HG03066 (cell line): ENCODE measurements around the gene SLC22A1.
"Not testable (repeated sequence)": the region's sequence is repeated elsewhere in the genome, so short reads cannot be mapped to it uniquely, and the experiment has no call there.

Source experiments
- ATAC-seq: cut with Tn5 transposase; IDR thresholded peaks from one replicate; pipeline ENCODE4 v1.9.1; 2021; ENCODE audit warnings: low read depth; ENCODE audit not compliant: unreplicated experiment

Gene SLC22A1

DNA sequence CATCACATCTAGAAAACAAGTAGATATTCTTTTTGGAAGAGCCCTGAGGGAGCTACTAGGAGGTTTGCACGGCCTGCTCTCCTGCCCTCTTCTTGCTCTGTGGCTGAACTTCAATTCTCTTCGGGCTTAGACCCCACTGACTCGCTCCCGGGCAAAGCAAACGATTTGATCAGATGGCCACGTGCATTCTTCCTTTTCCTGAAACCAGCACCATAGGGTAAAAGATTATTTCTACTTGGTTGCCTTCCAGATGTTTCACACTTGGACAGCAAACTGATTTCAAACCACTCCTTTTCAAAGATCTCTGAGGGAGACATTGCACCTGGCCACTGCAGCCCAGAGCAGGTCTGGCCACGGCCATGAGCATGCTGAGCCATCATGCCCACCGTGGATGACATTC is at the start of gene SLC22A1:
Gene SLC22A1 (plus strand): TSS at position 258 of the 400 bp plus-strand sequence. CDS start 121 bp downstream, at position 379.
- ATAC-seq, result no peak

DNA sequence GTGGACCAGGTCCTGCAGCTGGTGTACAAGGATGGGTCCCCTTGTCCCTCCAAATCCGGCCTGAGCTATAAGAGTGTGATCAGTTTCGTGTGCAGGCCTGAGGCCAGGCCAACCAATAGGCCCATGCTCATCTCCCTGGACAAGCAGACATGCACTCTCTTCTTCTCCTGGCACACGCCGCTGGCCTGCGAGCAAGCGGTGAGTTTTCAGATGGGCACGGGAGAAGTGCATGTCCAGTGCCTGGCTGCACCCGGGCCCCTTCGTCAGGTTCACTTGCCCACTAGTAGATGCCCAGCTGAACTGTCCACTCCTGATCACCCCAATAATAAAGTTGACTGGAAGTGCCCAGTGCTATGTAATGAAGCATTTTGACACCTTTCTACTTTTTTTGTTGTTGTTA is 48.3 kb upstream of the SLC22A1 start:
- ATAC-seq, result no peak

DNA sequence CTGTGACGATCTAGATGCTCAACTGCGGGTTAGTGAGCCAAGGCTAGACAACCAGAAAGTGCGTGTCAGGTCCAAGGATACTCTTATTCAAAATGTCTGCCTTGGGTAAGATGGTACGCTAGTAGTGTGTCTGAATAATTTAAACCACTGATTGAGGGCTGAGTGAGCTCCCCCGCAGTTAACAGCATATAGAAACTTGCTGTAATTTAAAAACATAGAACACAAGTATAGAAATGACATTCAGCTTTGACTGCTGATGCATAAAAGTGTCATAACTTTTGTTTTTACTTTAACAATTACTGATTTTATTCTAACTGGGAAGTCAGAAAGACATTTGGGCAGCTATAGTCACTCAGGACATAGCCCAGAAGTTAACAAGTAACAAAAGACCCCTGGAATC is 45.6 kb upstream of the SLC22A1 start:
- ATAC-seq, result no peak

DNA sequence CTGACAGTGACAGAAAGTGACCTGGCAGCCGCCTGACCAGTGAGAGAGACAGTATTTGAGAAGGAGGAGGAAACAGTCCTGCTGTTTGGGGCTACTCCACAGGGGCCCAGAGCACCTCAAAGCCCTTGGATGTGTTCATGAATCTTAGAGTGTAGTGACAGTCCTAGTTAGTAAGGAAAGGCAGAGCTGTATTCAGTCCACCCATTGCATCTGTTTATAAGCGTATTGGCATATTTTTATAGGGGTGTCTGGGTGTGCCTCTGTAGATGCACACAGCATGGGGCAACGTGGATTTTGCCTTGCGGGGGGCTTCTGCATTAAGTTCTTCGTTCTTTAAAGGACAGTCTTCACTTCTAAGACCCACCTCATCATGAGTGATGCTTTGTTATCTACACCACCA is 44.6 kb upstream of the SLC22A1 start:
- ATAC-seq, result no peak

DNA sequence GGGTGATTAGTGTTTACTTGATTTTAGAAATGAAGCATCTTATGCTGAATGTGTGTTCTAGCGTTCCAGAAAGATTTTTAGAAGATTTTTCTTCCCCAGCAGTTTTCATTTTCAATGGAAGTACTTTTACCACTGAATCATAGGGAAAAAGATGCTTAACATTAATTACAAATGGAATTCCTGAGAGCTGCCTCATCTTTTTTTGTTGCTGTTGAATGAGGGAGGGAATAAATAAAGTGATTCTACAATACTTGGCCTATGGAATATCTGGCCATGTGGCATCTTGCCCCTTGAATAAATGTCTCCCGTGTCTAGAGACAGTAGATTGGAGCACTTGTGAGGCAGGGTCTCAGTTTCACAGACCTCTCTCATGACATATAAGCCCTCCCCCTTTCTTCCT is 44.1 kb upstream of the SLC22A1 start:
- ATAC-seq, result no peak

DNA sequence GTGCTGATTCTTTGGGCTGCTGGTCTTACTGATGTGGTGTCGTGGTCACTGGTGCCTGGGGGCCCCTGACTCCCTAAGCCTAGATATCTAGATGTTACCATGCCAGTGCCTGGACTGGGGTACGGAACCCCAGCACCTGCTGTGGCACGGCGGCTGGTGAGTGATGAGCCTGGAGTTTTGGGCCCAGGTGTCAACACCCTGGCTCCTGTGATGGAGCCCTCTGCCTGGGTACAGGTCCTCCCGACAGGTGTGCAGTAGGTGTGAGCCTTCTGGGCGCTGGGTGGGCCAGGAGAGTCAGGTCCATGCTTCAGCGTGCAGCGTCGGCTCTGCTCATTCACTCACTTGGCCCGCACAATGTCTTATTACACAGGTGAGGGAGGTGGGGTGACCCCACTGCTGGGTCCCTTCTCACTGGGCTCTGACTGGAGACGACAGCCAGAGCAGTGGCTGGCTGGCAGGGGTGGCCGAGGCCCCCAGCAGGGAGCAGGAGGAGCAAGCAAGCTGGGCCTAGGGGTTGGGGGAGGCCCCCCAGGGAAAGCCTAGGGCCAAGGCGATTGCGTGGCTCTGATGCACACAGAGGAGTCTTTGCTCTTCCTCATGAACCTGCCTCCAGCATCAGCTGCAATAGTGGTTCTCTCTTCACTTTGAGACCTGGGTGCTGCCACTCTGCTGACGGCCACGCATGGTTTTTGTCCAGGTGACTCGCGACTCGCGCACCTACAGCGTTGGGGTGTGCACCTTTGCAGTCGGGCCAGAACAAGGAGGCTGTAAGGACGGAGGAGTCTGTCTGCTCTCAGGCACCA is 42.5 kb upstream of the SLC22A1 start:
- no peak for ATAC-seq

DNA sequence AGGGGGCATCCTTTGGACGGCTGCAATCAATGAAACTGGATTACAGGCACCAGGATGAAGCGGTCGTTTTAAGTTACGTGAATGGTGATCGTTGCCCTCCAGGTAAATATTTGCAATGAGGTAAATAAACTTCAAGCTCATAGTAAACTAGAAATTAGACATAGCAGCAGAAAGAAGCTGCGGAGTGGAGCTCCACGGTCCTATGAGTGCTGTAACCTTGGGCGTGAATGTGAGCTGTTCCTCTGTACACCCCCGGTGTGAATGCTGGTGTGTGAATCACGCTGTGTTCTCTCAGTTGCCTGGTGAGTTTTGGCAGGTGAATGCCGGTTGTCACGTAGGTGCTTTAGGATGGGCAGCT is 42.0 kb upstream of the SLC22A1 start:
- no peak for ATAC-seq

DNA sequence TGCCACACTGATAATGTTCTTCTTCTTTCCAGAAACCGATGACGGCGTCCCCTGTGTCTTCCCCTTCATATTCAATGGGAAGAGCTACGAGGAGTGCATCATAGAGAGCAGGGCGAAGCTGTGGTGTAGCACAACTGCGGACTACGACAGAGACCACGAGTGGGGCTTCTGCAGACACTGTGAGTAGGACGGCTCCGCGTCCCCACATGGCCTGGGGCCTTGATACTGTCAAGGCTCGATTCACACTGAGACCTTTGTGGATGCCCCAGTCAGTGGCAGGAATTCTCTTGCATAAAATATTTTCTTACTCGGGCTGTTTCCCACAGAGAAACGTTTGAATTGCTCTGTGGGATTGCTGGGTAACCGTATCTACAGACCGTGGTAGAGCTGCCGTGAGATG is 41.5 kb upstream of the SLC22A1 start:
- ATAC-seq, result no peak

DNA sequence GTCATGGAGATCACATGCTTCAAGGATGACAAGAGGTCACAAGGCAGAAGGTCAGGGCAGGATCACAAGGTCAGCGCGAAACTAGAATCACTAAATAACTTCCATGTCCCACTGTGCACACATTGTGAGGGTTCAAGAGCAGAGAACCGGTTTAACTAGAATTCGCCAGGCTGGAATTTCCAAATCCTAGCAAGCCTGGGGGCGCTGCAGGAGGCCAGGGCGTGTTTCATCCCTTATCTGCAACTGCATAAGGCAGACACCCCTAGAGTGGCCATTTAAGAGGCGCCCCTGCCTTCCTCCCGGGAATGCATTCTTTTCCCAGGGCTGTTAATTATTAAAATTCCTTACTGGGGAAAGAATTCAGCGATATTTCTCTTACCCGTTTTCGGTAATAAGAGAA is 40.2 kb upstream of the SLC22A1 start:
- no peak for ATAC-seq

DNA sequence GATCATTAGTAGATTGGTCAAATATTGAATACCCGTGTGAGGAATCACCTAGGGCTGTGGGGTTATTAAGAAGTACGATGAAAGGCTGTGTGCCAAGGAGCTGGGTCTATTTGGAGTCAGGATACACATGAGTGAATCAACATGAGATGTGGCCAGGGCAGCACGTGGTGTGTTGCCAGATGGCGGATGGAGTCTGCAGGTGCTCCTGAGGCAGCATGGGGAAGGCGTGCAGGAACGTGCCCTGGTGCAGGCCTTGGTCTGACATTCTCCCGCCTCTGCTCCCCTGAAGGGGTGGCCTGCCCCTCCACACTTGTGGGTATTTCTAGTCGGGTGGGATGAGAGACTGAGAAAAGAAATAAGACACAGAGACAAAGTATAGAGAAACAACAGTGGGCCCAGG is 39.0 kb upstream of the SLC22A1 start:
- no peak for ATAC-seq

DNA sequence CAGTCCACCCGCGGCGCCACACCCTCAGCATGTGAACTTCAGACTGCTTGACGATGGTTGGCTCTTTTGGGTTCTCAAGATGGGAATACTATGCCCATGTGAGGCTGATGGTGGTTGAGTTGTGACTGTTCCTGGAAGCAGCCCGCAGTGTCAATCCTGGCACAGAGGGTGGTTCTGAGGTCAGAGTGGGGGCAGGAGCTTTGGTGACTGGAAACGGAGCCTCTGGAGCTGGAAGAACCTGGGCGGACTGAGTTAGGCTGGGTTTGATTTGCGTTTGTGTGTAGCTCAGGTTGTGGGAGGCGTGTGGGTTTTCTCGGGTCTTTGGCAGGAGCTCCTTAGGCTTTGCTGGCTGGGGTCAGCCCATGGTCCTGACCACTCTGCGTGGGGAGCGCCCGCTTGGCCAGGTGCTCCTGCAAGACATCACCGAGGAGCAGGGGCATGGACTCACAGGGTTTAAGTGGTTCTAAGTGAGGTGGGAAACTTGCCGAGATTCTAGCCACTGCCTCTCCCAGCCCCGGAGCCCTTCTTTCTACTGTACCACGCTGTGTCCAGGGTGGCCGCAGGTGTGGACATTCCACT is 37.3 kb upstream of the SLC22A1 start:
- no peak for ATAC-seq

DNA sequence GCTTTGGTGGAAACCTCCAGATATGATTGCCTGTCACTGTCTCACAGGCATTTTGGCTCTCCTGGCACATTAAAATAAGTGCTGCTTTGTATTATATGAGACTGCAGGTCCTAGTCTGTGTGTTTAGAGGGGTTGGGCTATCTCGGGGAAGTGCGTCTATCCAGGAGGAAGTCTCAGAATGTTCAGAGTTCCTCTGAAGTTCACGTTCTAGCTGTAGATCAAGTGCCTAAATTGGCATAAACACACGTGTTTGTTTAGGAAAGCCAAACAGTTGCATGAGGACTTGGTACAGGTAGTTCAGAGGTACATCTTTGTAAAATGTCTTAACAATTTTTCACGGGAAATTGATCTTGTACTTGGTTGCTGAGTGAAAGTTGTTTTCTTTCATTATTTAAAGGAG is 36.4 kb upstream of the SLC22A1 start:
- no peak for ATAC-seq

DNA sequence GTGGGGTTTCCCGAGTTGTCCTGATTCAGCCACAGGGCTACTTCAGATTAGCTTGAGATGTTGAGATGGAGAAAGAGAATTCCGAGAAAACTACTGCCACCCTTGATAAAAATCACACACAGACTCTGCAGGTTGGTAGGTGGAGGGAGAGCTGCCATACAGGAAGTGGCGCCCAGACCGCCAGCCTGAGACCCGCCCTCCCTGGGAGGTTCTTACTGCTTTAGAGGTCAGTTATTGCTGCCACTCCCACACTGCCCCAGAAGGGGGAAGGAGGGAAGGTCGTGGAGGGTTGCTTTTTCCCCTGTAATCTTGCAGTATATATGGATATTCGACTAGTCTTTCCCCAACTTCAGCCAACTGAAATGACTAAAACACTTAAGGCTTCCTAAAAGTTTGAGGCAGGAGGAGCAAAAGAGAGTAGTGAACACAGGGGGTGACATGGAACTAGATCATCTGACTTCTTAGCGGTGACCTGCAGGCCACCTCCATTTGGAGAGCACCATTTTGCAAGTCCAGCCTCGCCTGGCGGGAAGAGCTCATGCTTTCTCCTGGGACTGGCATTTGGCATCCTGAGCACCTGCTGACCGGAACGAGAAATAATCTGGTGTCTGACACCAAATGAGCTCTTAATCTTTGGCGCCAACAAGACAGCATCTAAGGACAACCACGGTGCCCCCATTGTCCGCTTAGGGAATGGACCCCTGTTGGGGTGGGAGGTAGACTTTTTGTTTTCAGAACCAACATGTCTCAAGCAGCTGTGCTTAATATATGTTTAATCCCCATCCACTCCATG is 35.7 kb upstream of the SLC22A1 start:
- no peak for ATAC-seq

DNA sequence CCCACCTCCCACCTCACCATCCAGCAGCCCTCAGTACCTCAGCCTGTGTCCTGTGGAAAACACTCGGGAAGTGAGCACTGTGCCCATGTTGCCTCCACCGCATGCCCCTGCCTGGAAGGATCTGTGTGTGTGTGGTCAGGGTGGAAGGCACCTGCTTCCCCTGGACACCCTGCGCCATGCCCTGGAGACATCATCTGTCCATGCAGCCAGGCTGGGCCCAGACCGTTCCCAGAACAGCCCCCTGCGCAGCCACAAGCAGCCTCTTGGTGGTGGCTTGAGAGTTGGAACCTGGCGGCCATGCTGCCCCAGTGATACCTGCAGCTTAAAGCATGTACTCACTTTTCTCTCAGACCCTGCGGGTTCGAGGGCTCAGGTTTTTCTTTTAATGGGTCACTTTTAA is 34.9 kb upstream of the SLC22A1 start:
- ATAC-seq, result no peak

DNA sequence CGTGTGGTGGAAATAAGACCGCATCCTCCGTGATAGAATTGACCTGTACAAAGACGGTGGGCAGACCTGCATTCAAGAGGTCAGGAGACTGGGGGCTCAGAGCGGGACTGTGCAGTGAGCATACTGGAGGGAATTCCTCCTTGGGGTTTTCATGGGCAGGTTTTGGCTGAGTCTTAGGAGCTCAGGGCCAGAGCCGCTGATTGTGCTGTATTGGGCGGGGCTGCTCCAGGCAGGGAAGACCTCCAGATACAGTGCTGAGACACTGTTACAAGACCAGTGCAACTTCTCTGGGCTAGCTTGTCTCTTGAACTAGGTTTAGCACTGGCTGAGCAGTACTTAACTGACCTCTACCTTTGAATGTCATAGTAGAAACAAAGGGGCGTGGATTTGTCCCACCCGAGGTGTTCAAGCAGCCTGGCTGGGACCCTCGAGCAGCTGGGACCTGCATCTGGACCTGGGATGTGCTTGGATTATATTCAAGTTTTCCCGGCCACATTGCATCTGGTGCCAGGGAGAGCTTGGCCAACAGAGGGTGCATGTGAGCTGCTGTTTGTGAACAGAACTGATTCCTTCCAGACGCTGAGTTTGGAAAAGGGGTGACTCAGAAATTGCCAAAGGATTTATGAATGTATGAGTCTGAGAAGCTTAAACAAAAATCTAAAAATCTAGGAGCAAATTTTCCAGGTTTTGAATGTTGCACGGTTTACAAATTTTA is 33.4 kb upstream of the SLC22A1 start:
- no peak for ATAC-seq

DNA sequence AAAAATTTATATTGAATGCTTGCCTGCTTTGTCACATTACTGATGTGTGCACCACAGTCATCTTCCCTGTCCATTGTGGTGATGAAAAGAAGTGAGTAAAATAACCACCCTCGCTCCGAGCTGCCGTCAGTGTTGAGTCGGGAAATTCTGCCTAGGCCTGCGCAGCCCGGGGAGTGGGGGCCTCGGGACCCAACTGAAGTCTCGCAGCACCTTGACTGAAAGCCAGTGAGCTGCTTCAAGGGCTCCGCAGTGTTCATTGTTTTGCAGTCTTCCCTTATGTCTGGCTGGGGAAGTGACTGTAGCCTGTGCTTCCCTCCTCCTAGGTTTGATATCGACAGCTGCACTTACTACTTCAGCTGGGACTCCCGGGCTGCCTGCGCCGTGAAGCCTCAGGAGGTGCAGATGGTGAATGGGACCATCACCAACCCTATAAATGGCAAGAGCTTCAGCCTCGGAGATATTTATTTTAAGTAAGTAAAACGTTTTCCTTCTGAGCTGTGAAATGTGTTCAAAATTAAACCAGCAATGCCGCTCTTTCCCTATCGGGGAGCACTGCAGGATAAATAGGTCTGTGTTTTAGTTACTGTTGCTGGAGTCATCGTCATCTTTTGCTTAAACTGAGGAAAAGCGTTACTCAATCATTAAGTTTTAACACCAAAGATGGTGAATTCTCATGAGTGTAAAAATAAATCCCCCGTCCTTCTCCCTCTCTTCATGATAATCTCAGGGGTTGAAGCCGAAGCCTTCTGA is 32.7 kb upstream of the SLC22A1 start:
- ATAC-seq, result no peak

DNA sequence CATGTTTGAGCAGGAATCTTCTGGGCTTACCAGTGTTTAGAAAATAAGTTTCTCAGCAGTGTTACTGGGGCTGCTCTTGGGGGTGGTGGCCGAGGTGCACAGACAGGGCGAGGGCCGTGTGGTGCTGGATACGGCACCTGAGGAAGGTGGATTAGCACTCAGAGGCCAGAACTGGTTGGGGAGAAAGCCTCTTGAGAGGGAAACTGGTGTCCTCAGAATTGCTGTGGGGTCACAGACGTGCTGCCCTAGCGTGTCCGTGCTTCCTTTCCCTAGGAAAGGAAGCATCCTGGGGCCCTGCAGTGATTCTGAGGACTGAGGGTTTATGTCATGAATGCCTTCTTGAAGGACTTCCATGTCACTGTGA is 32.1 kb upstream of the SLC22A1 start:
- ATAC-seq, result no peak

DNA sequence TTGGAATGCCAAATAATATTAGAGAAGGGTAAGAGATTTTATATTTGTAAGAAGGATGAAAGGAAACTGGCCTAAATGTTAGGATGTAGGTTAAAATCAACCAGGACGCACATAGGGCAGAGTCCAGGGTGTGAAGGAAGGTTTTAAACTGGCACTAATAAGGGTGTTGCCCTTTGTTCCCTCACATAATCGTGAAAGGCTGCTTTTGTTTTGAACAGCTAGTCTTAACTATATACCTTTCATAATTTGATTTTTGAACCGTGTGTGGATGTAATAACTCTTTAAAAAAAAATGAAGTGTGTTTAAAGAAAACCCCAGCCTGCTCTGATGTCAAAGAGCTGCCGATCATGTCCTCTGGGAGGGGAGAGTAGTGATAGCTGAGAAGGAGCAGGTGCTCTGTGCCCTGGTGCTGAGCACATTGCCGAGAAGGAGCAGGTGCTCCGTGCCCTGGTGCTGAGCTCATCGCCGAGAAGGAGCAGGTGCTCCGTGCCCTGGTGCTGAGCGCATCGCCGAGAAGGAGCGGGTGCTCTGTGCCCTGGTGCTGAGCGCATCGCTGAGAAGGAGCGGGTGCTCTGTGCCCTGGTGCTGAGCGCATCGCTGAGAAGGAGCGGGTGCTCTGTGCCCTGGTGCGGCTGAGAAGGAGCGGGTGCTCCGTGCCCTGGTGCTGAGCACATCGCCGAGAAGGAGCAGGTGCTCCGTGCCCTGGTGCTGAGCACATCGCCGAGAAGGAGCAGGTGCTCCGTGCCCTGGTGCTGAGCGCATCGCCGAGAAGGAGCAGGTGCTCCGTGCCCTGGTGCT is 31.0 kb upstream of the SLC22A1 start:
- not testable (repeated sequence) for ATAC-seq

DNA sequence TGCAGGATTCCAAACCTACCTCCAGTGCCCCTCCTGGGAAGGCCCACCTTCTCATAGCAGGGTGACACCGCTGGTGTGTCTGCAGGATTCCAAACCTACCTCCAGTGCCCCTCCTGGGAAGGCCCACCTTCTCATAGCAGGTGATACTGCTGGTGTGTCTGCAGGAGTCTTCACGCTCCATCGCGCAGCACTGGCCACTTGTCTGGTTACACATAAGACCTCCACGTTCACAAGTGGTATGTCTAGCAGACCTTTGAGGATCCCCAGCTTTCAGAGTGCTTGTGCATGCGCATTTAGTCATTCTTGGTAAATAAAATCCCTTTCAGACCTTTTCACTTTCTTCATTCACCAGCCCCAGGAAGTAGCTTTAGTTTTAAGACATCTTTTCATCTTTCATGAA is 29.4 kb upstream of the SLC22A1 start:
- ATAC-seq, result not testable (repeated sequence)

DNA sequence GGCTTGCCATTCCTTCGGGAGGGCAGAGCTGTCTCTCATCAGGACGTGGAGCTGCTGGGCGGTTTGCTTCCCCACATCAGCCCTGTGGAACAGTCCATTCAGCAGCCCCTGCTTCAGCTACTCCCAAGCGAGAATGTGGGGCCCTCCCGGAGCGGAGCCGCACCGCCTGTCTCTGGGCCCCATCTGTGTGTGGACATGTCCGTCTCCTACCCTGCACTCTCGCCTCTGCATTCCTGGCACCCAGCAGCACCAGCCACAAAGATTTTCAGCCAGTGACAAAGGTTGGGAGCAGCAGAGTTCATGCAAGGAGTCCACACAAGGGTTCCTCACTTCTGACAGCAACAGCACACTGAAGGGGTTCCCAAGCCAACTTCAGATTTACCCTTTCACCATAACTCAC is 29.0 kb upstream of the SLC22A1 start:
- no peak for ATAC-seq
